ENCODE data around the gene CHN1.

CHN1 gene

DNA sequence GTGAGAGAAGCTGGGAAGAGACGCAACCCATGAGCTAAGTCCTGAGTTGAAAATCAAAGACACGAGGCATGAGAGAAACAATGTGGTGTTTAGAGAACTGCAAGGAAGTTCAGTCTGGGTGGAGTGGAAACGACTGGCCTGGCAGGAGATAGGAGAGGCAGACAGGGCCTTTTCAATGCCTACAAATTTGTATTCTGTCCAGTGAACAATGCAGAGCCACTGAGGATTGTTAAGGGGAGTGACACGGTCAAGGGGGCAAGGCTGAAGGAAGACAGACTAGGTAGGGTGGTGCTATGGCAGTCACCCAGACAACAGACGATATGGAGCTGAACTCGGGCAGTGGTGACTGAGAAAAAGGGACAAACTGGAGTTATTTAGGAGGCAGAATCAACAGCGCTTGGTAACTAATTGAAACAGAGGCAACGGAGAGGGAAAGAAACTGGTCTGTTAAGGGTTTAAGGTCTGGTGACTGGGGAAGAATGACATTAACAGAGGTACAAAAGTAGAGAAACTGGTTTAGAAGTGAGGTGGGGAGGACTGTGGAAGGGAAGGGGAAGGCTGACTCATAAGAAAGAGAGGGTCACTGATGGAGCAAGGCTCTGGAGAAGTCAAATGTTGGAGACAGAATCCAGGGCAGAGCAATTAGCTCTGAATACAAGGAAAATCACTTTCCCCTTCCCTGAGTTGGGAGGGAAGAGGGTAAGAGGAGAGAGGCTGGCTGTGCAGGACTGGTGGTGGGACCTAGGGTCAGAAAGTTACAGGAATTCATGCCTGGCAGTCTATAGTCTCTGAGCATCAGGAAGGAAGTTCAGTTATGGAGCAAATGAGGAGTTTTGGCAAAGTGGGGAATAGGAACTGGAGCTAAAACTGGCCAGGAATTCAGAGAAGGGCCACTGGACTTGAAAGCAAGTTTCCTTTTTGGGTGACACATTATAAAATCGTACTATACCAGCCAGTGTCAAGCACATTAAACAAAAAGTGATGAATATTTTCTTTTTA is 177.5 kb downstream of the CHN1 start:
- Histone ChIP-seq H3K9me3 (no peaks in the 10 kb centered on the region), H3K4me1 (ENCODE audit: control insufficient read depth in 1 of 2, insufficient read depth in 1 of 2, low read depth in 1 of 2, low read length in 1 of 2) (no peaks in the 10 kb centered on the region), H3K27me3 (no peaks in the 10 kb centered on the region), H3K4me3 (ENCODE audit: low read depth in 1 of 2, low read length in 1 of 2) (no peak overlapping the region), H3K36me3 (no peaks in the 10 kb centered on the region), H3K27ac (no peak overlapping the region)
- TF ChIP-seq, protein P1, sequence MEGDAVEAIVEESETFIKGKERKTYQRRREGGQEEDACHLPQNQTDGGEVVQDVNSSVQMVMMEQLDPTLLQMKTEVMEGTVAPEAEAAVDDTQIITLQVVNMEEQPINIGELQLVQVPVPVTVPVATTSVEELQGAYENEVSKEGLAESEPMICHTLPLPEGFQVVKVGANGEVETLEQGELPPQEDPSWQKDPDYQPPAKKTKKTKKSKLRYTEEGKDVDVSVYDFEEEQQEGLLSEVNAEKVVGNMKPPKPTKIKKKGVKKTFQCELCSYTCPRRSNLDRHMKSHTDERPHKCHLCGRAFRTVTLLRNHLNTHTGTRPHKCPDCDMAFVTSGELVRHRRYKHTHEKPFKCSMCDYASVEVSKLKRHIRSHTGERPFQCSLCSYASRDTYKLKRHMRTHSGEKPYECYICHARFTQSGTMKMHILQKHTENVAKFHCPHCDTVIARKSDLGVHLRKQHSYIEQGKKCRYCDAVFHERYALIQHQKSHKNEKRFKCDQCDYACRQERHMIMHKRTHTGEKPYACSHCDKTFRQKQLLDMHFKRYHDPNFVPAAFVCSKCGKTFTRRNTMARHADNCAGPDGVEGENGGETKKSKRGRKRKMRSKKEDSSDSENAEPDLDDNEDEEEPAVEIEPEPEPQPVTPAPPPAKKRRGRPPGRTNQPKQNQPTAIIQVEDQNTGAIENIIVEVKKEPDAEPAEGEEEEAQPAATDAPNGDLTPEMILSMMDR (IDR thresholded peaks at IDR 0.05) = no peak

DNA sequence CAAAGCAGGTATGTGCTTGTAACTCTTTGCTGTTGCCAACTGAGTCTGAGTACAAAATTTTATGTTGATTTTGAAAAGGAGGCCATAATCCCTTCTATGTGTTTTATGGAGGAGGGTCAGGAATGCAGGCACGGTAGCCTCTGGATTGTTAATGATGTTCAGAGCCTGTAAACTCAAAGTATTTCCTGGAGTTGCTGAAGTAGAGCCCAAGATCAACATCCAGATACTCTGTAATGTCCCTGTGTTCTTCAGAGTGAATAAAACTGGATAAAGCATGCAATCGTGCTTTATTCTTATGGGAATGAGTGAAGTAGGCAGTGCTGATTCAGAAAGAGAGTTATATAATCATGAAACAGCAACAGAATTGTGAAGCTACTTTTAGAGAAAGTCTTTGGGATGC is 179.1 kb downstream of the CHN1 start:
- Histone ChIP-seq H3K36me3 (no peaks in the 10 kb centered on the region), H3K9me3 (no peaks in the 10 kb centered on the region), H3K4me1 (ENCODE audit: control insufficient read depth in 1 of 2, insufficient read depth in 1 of 2, low read depth in 1 of 2, low read length in 1 of 2) (no peaks in the 10 kb centered on the region), H3K4me3 (ENCODE audit: low read depth in 1 of 2, low read length in 1 of 2) (no peak overlapping the region), H3K27me3 (no peaks in the 10 kb centered on the region), H3K27ac (no peak overlapping the region)
- TF ChIP-seq, protein P1 (IDR thresholded peaks at IDR 0.05) = no peak

DNA sequence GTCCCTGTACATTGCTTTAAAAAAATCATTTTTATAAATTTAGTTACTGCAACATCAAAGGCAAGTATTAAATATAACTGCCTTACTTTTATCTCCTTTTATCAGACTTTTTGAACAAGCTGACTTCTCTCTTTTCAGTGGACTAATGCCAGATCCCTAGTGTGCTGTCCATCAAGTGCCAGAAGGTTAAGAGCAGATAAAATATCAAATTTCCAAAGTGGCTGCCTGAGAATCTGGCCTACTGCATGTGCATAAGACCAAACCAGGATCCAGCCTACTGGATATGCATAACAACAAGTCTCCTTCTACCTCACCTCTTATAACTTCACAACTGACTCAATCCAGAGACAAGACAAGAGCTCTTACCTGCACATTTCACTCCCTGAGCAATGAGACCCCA is 181.1 kb downstream of the CHN1 start:
- no peaks in the 10 kb centered on the region for H3K27me3 ChIP-seq
- no peaks in the 10 kb centered on the region for H3K36me3 ChIP-seq
- no peaks in the 10 kb centered on the region for H3K4me1 ChIP-seq (ENCODE audit: control insufficient read depth in 1 of 2, insufficient read depth in 1 of 2, low read depth in 1 of 2, low read length in 1 of 2)
- no peak overlapping the region for H3K27ac ChIP-seq
- H3K9me3 ChIP-seq = no peaks in the 10 kb centered on the region
- no peak overlapping the region for H3K4me3 ChIP-seq (ENCODE audit: low read depth in 1 of 2, low read length in 1 of 2)
- TF ChIP-seq, protein P1 (IDR thresholded peaks at IDR 0.05) = no peak

DNA sequence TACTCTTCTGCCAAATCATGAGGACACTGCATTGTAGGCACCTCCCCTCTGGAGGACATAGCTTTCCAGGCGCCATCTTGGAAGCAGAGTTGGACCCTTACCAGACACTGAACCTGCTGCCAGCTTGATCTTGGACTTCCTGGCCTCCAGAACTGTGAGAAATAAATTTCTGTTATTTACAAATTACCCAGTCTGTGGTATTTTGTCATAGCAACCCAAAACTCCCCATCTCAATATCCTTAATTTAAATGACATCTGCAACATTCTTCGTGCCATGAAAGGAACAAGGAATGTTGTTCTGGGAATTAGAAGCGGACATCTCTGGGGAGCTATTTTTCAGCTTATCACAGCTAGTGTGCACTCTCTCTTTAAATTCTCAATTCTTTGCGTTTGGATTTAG is 183.6 kb downstream of the CHN1 start:
- H3K4me1 ChIP-seq (ENCODE audit: control insufficient read depth in 1 of 2, insufficient read depth in 1 of 2, low read depth in 1 of 2, low read length in 1 of 2) = no peaks in the 10 kb centered on the region
- TF ChIP-seq, protein P1 (IDR thresholded peaks at IDR 0.05) = no peak
- H3K27me3 ChIP-seq = no peaks in the 10 kb centered on the region
- no peak overlapping the region for H3K27ac ChIP-seq
- no peaks in the 10 kb centered on the region for H3K9me3 ChIP-seq
- H3K36me3 ChIP-seq = no peaks in the 10 kb centered on the region
- H3K4me3 ChIP-seq (ENCODE audit: low read depth in 1 of 2, low read length in 1 of 2) = no peak overlapping the region

DNA sequence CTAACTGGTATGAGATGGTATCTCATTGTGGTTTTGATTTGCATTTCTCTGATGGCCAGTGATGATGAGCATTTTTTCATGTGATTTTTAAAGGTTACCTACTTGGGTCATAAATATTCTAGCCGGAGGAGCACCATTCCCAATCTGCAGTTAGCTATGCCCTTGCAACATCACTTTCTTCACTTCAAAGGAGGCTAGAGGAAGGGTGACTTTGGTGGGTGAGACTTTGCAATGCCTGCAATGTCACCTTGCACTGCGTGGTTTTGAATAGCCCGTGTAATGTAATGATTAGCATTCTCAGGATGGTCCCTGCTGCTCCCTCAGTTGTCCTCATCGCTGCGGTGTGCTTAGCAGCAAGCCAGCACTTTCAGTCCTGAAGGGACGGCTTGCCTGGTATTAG is 184.8 kb downstream of the CHN1 start:
- Histone ChIP-seq H3K27me3 (peaks cover 7% of the 10 kb centered on the region), H3K4me1 (ENCODE audit: control insufficient read depth in 1 of 2, insufficient read depth in 1 of 2, low read depth in 1 of 2, low read length in 1 of 2) (no peaks in the 10 kb centered on the region), H3K27ac (no peak overlapping the region), H3K4me3 (ENCODE audit: low read depth in 1 of 2, low read length in 1 of 2) (no peak overlapping the region), H3K36me3 (no peaks in the 10 kb centered on the region), H3K9me3 (no peaks in the 10 kb centered on the region)
- TF ChIP-seq, protein P1 (IDR thresholded peaks at IDR 0.05) = no peak

All from neutrophil (primary cell).